GM23338 (cell line): ENCODE data around the gene PRR33. TPM values are rescaled to one million over a fixed set of nuclear protein-coding genes. Genes with fewer than 3 reads are reported as not detected.
A peak's percentile ranks its signal among the peaks of the same experiment; 100 is the strongest.

Source experiments
- ATAC-seq: fragments of 200-7000 bp; cut with Tn5 transposase; 3 replicates; pipeline ENCODE4 v1.9.1; 2020
- DNase-seq: peaks from one replicate; pipeline ENCODE4 v3.0.0-alpha.2; 2015; ENCODE audit warnings: low spot score
- H2AFZ ChIP-seq: fragments of 200-600 bp; sonication (generic); 2 replicates; pipeline ENCODE4 v1.8.0; 2016; ENCODE audit warnings: antibody characterized with exemption, mild to moderate bottlenecking, moderate library complexity
- H3F3A ChIP-seq: fragments of 200-600 bp; sonication (generic); replicated peaks from 2 replicates; pipeline ENCODE4 v1.8.0; 2017; ENCODE audit warnings: antibody characterized with exemption, mixed run types, low read depth
- H3K27ac ChIP-seq: fragments of 200-600 bp; sonication (generic); 2 replicates; pipeline ENCODE4 v1.6.1; 2016; ENCODE audit warnings: low read depth
- H3K27me3 ChIP-seq: fragments of 200-600 bp; sonication (generic); 2 replicates; pipeline ENCODE4 v1.8.0; 2016; ENCODE audit warnings: mild to moderate bottlenecking, mixed run types, moderate library complexity; ENCODE audit not compliant: insufficient read depth
- H3K36me3 ChIP-seq: fragments of 200-600 bp; sonication (generic); 2 replicates; pipeline ENCODE4 v1.8.0; 2016; ENCODE audit warnings: mild to moderate bottlenecking; ENCODE audit not compliant: insufficient read depth
- H3K4me1 ChIP-seq: fragments of 200-600 bp; sonication (generic); 2 replicates; pipeline ENCODE4 v1.8.0; 2016; ENCODE audit warnings: mild to moderate bottlenecking, moderate library complexity; ENCODE audit not compliant: insufficient read depth
- H3K4me2 ChIP-seq: fragments of 200-600 bp; sonication (generic); 2 replicates; pipeline ENCODE4 v1.7.1; 2017; ENCODE audit warnings: mixed run types
- H3K4me3 ChIP-seq: fragments of 200-600 bp; sonication (generic); 2 replicates; pipeline ENCODE4 v1.6.1; 2016; ENCODE audit warnings: mixed run types
- H3K79me2 ChIP-seq: fragments of 200-600 bp; sonication (generic); replicated peaks from 2 replicates; pipeline ENCODE4 v1.8.0; 2017; ENCODE audit warnings: mild to moderate bottlenecking; ENCODE audit not compliant: insufficient read depth
- H3K9me2 ChIP-seq: fragments of 200-600 bp; sonication (generic); 2 replicates; pipeline ENCODE4 v1.8.0; 2017; ENCODE audit not compliant: insufficient read depth
- H4K20me1 ChIP-seq: fragments of 200-600 bp; sonication (generic); replicated peaks from 2 replicates; pipeline ENCODE4 v1.8.0; 2017; ENCODE audit warnings: mild to moderate bottlenecking; ENCODE audit not compliant: insufficient read depth
- H3K27ac Mint-ChIP-seq: 2 replicates; pipeline ENCODE4 v1.8.0; 2020; ENCODE audit warnings: inconsistent platforms, mild to moderate bottlenecking, moderate library complexity, mixed read lengths
- H3K27me3 Mint-ChIP-seq: 3 replicates; pipeline ENCODE4 v1.8.0; 2022; ENCODE audit warnings: low read depth, mild to moderate bottlenecking, moderate library complexity, mixed read lengths, inconsistent platforms; ENCODE audit not compliant: insufficient read depth, poor library complexity
- H3K36me3 Mint-ChIP-seq: 3 replicates; pipeline ENCODE4 v1.8.0; 2021; ENCODE audit warnings: low read depth, mild to moderate bottlenecking, inconsistent platforms, moderate library complexity, mixed read lengths
- H3K4me1 Mint-ChIP-seq: 3 replicates; pipeline ENCODE4 v1.8.0; 2020; ENCODE audit warnings: mild to moderate bottlenecking, inconsistent platforms, mixed read lengths
- H3K4me3 Mint-ChIP-seq: 3 replicates; pipeline ENCODE4 v1.8.0; 2021; ENCODE audit warnings: moderate library complexity, mild to moderate bottlenecking, inconsistent platforms, mixed read lengths
- H3K9me3 Mint-ChIP-seq: 3 replicates; pipeline ENCODE4 v1.8.0; 2020; ENCODE audit warnings: moderate library complexity, mild to moderate bottlenecking, inconsistent platforms, mixed read lengths
- CREB1 ChIP-seq: fragments of 250-450 bp; sonication (Bioruptor Pico); IDR thresholded peaks from 2 replicates; pipeline ENCODE4 v1.5.0; 2020; ENCODE audit warnings: low read depth, mild to moderate bottlenecking, moderate library complexity
- EZH2 ChIP-seq: fragments of 200-600 bp; sonication (generic); IDR thresholded peaks from one replicate; pipeline ENCODE4 v1.8.0; 2017; ENCODE audit warnings: antibody characterized with exemption, mild to moderate bottlenecking, low read depth; ENCODE audit not compliant: unreplicated experiment
- EZH2phosphoT487 ChIP-seq: fragments of 200-600 bp; sonication (generic); IDR thresholded peaks from one replicate; pipeline ENCODE4 v1.8.1; 2018; ENCODE audit warnings: antibody characterized with exemption; ENCODE audit not compliant: unreplicated experiment
- JUNB ChIP-seq: IDR thresholded peaks from one replicate; pipeline ENCODE4 v1.6.1; 2016; ENCODE audit warnings: antibody characterized with exemption; ENCODE audit not compliant: unreplicated experiment
- NANOG ChIP-seq: IDR thresholded peaks from 2 replicates; pipeline ENCODE4 v1.6.1; 2016; ENCODE audit warnings: antibody characterized with exemption, borderline replicate concordance
- POLR2AphosphoS5 ChIP-seq: IDR thresholded peaks from 2 replicates; pipeline ENCODE4 v1.6.1; 2016; ENCODE audit warnings: antibody characterized with exemption, low read depth
- STAT1 ChIP-seq: IDR thresholded peaks from one replicate; pipeline ENCODE4 v1.6.1; 2016; ENCODE audit warnings: antibody characterized with exemption; ENCODE audit not compliant: unreplicated experiment
- ZNF114 ChIP-seq: fragments of 250-450 bp; sonication (Bioruptor Pico); IDR thresholded peaks from 2 replicates; pipeline ENCODE4 v1.5.0; 2020; ENCODE audit warnings: mild to moderate bottlenecking, moderate library complexity
- polyA plus RNA-seq: library from polyadenylated mRNA; unstranded; fragments of >200 nt; fragmentation: Nextera tagmentation; extraction: Ambion mirVana; gene quantifications from 2 replicates; pipeline ENCODE4 v1.2.1, GENCODE V29; 2016
- total RNA-seq: library from RNA; depleted of rRNA; stranded (reverse); fragments of >200 nt; shearing (Covaris generic); gene quantifications from 2 replicates; pipeline ENCODE4 v1.2.3, GENCODE V29; 2014
- TF ChIP-seq, protein P1 (sequence below): IDR thresholded peaks from 2 replicates; pipeline ENCODE4 v1.6.1; 2016; ENCODE audit warnings: antibody characterized with exemption
- TF ChIP-seq, protein P2 (sequence below), 2 experiments: fragments of 200-600 bp in 1 of 2; sonication (generic) in 1 of 2; conservative IDR thresholded peaks; 2 replicates each; pipeline versions ENCODE4 v1.5.1 to v1.6.1; 2016 to 2017; ENCODE audit warnings: antibody characterized with exemption in 2 of 2, low read depth in 2 of 2, mild to moderate bottlenecking in 2 of 2, moderate library complexity in 1 of 2
- TF ChIP-seq, protein P3 (sequence below): fragments of 250-450 bp; sonication (Bioruptor Pico); IDR thresholded peaks from 2 replicates; pipeline ENCODE4 v1.5.0; 2020; ENCODE audit warnings: mild to moderate bottlenecking, moderate library complexity

The PRR33 gene
- total and polyA plus RNA-seq, 2 experiments from 2014 or later: not detected

DNA sequence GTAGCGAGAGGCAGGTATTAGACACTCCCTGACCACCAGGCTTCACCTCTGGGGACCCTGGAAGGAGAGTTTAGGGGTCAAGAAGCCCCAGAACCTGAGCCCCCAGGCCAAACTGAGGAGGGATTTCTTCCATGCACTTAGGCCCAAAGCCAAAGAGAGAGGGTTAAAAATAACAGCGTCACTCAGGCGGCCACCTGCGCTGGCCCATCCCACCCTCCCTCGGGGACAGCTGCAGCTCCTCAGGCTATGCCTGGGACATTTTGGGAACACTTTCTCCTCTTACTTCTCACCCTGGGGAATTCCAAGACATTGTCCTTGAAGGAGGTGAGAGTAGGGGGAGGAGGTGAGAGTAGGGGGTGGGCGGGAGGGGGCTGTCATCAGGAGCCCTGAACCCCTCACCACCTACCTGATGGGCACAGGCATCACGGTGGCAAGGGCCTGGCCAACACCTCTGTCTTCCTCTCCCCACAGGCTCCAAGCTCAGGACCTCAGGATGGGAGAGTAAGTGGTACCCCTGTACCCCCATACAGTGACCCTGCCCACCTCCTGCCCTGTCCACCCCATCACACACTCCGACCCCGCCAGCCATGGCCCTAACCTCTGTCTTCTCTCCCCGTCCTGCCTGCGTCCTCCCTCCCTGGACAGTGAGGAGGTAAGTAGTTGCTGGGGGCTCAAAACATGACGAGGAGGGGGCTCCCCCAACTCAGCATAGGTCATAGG is 52.3 kb downstream of the PRR33 start (continued):
- TF ChIP-seq STAT1: no peak
- TF ChIP-seq POLR2AphosphoS5: no peak
- TF ChIP-seq, protein P1, sequence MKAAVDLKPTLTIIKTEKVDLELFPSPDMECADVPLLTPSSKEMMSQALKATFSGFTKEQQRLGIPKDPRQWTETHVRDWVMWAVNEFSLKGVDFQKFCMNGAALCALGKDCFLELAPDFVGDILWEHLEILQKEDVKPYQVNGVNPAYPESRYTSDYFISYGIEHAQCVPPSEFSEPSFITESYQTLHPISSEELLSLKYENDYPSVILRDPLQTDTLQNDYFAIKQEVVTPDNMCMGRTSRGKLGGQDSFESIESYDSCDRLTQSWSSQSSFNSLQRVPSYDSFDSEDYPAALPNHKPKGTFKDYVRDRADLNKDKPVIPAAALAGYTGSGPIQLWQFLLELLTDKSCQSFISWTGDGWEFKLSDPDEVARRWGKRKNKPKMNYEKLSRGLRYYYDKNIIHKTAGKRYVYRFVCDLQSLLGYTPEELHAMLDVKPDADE: no peak
- TF ChIP-seq JUNB: no peak
- no peak for TF ChIP-seq ZNF114 (CRISPR knock-in tag)
- TF ChIP-seq EZH2: no peak
- TF ChIP-seq CREB1: no peak
- no peak for TF ChIP-seq EZH2phosphoT487
- TF ChIP-seq, protein P2, sequence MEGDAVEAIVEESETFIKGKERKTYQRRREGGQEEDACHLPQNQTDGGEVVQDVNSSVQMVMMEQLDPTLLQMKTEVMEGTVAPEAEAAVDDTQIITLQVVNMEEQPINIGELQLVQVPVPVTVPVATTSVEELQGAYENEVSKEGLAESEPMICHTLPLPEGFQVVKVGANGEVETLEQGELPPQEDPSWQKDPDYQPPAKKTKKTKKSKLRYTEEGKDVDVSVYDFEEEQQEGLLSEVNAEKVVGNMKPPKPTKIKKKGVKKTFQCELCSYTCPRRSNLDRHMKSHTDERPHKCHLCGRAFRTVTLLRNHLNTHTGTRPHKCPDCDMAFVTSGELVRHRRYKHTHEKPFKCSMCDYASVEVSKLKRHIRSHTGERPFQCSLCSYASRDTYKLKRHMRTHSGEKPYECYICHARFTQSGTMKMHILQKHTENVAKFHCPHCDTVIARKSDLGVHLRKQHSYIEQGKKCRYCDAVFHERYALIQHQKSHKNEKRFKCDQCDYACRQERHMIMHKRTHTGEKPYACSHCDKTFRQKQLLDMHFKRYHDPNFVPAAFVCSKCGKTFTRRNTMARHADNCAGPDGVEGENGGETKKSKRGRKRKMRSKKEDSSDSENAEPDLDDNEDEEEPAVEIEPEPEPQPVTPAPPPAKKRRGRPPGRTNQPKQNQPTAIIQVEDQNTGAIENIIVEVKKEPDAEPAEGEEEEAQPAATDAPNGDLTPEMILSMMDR (conservative IDR thresholded peaks at IDR 0.05; ENCODE audit: low read depth in 2 of 2): no peak

DNA sequence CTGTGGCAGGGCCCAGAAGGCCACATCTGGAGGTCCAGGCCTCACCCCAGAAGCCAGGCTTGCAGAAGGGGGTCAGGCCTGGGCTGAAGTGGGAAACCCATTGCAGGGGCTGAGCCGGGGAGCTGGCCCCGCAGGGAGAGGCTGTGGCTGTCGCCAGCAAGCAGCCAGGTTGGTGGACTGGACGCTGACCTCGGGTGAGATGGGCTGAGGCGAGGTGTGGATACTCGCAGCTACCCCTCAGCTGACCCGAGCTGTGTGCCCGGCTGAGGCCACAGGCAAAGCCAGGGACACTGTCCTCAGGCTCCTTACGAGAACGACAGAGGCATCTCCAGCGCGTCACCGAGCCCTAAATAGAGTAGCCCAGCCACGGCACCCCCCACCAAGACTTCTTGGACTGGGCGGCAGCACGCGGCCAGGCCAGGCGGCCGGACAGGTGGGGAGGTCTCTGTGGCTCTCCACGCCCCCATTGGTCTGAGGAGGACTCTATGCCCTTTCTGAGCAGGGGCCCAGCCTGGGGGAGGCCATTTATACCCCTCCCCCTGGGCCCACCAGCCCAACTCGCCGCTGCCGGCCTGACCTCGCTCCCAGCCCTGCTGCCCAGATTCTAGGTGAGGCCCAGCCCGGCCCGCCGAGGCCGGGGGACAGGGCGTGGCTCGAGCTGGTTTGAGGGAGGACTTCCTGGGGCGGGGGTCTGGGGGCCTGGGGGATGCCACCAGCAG is 53.1 kb downstream of the PRR33 start, which contains the start of gene TNNI2:
Gene TNNI2 (plus strand): TSS at position 556 of the 719 bp plus-strand sequence. CDS start 716 bp downstream, outside the sequence.
- Histone ChIP-seq H3K79me2 (no peaks in the 10 kb centered on the region), H4K20me1 (no peaks in the 10 kb centered on the region), H3K27ac (no peak within 1 kb of the TSS), H3K4me3 (no peak within 1 kb of the TSS), H3K36me3 (no peaks in the 10 kb centered on the region), H3K9me2 (no peaks in the 10 kb centered on the region), H3K27me3 (no peaks in the 10 kb centered on the region), H3F3A (no peaks in the 10 kb centered on the region), H3K4me1 (no peaks in the 10 kb centered on the region), H2AFZ (peak within 1 kb of the TSS; percentile 76; the same call in 1 of the 2 replicates), H3K4me2 (no peak within 1 kb of the TSS)
- Mint-ChIP-seq H3K27ac (no peak within 1 kb of the TSS), H3K4me3 (no peak within 1 kb of the TSS), H3K36me3 (no peaks in the 10 kb centered on the region), H3K27me3 (peaks cover 2% of the 10 kb centered on the region), H3K9me3 (no peaks in the 10 kb centered on the region), H3K4me1 (no peaks in the 10 kb centered on the region)
- ATAC-seq: no peak
- no peak for DNase-seq
- TF ChIP-seq STAT1: no peak
- no peak for TF ChIP-seq NANOG
- TF ChIP-seq, protein P3, sequence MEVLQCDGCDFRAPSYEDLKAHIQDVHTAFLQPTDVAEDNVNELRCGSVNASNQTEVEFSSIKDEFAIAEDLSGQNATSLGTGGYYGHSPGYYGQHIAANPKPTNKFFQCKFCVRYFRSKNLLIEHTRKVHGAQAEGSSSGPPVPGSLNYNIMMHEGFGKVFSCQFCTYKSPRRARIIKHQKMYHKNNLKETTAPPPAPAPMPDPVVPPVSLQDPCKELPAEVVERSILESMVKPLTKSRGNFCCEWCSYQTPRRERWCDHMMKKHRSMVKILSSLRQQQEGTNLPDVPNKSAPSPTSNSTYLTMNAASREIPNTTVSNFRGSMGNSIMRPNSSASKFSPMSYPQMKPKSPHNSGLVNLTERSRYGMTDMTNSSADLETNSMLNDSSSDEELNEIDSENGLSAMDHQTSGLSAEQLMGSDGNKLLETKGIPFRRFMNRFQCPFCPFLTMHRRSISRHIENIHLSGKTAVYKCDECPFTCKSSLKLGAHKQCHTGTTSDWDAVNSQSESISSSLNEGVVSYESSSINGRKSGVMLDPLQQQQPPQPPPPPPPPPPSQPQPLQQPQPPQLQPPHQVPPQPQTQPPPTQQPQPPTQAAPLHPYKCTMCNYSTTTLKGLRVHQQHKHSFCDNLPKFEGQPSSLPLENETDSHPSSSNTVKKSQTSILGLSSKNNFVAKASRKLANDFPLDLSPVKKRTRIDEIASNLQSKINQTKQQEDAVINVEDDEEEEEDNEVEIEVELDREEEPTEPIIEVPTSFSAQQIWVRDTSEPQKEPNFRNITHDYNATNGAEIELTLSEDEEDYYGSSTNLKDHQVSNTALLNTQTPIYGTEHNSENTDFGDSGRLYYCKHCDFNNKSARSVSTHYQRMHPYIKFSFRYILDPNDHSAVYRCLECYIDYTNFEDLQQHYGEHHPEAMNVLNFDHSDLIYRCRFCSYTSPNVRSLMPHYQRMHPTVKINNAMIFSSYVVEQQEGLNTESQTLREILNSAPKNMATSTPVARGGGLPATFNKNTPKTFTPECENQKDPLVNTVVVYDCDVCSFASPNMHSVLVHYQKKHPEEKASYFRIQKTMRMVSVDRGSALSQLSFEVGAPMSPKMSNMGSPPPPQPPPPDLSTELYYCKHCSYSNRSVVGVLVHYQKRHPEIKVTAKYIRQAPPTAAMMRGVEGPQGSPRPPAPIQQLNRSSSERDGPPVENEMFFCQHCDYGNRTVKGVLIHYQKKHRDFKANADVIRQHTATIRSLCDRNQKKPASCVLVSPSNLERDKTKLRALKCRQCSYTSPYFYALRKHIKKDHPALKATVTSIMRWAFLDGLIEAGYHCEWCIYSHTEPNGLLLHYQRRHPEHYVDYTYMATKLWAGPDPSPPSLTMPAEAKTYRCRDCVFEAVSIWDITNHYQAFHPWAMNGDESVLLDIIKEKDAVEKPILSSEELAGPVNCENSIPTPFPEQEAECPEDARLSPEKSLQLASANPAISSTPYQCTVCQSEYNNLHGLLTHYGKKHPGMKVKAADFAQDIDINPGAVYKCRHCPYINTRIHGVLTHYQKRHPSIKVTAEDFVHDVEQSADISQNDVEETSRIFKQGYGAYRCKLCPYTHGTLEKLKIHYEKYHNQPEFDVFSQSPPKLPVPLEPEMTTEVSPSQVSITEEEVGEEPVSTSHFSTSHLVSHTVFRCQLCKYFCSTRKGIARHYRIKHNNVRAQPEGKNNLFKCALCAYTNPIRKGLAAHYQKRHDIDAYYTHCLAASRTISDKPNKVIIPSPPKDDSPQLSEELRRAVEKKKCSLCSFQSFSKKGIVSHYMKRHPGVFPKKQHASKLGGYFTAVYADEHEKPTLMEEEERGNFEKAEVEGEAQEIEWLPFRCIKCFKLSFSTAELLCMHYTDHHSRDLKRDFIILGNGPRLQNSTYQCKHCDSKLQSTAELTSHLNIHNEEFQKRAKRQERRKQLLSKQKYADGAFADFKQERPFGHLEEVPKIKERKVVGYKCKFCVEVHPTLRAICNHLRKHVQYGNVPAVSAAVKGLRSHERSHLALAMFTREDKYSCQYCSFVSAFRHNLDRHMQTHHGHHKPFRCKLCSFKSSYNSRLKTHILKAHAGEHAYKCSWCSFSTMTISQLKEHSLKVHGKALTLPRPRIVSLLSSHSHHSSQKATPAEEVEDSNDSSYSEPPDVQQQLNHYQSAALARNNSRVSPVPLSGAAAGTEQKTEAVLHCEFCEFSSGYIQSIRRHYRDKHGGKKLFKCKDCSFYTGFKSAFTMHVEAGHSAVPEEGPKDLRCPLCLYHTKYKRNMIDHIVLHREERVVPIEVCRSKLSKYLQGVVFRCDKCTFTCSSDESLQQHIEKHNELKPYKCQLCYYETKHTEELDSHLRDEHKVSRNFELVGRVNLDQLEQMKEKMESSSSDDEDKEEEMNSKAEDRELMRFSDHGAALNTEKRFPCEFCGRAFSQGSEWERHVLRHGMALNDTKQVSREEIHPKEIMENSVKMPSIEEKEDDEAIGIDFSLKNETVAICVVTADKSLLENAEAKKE (CRISPR knock-in tag): no peak
- TF ChIP-seq, protein P2 (conservative IDR thresholded peaks at IDR 0.05; ENCODE audit: low read depth in 2 of 2): no peak
- TF ChIP-seq EZH2phosphoT487: no peak
- TF ChIP-seq CREB1: no peak
